H1 (cell line): ENCODE data around the gene KLHL35. TPM values are rescaled to one million over a fixed set of nuclear protein-coding genes. Genes with fewer than 3 reads are reported as not detected.
A peak's percentile ranks its signal among the peaks of the same experiment; 100 is the strongest.

Experiments
- CTCF ChIA-PET: fragments of 300-600 bp; sonication (Branson Sonifier 250); formaldehyde crosslinking; loops from one replicate; lab custom pipeline; 2021; ENCODE audit not compliant: partially characterized antibody; lab: Charles Lee
- POLR2A ChIA-PET: fragments of 300-600 bp; sonication (Branson Sonifier 250); formaldehyde crosslinking; loops from one replicate; lab custom pipeline; 2021; ENCODE audit warnings: inconsistent platforms; ENCODE audit not compliant: partially characterized antibody; lab: Charles Lee
- DNase-seq, 2 experiments: peaks; one replicate each; pipeline versions ENCODE4 v3.0.0 to v3.0.0-alpha.2; 2010 to 2022; ENCODE audit warnings: low spot score in 2 of 2, low read depth in 1 of 2, mixed read lengths in 1 of 2
- FAIRE-seq: peaks from 2 replicates; lab custom pipeline; 2011; peaks lifted over from hg19 to GRCh38; lab: Jason Lieb, UNC
- H2AFZ ChIP-seq: 2 replicates; pipeline ENCODE4 v1.8.1; 2012; ENCODE audit warnings: low read length, inconsistent platforms
- H2AK5ac ChIP-seq: 2 replicates; pipeline ENCODE4 v1.6.1; 2013; ENCODE audit warnings: low read depth, low read length
- H2BK120ac ChIP-seq: replicated peaks from 2 replicates; pipeline ENCODE3; 2013; ENCODE audit warnings: low read depth, low read length, inconsistent platforms
- H2BK12ac ChIP-seq: 2 replicates; pipeline ENCODE4 v1.6.1; 2013; ENCODE audit warnings: low read depth, low read length
- H2BK15ac ChIP-seq: 2 replicates; pipeline ENCODE4 v1.6.1; 2013; ENCODE audit warnings: low read length
- H2BK20ac ChIP-seq: 2 replicates; pipeline ENCODE4 v1.6.1; 2013; ENCODE audit warnings: low read length
- H2BK5ac ChIP-seq: 2 replicates; pipeline ENCODE4 v1.6.1; 2013; ENCODE audit warnings: low read depth, low read length
- H3K14ac ChIP-seq: 2 replicates; pipeline ENCODE4 v1.6.1; 2013; ENCODE audit warnings: inconsistent platforms; ENCODE audit not compliant: insufficient read length
- H3K18ac ChIP-seq: 2 replicates; pipeline ENCODE4 v1.6.1; 2013; ENCODE audit warnings: low read length; ENCODE audit errors: extremely low read depth
- H3K23ac ChIP-seq: 2 replicates; pipeline ENCODE4 v1.6.1; 2013; ENCODE audit warnings: inconsistent platforms; ENCODE audit not compliant: insufficient read length
- H3K23me2 ChIP-seq: 2 replicates; pipeline ENCODE4 v1.6.1; 2013; ENCODE audit warnings: low read depth, low read length
- H3K27ac ChIP-seq: 2 replicates; pipeline ENCODE4 v1.6.1; 2011; ENCODE audit warnings: low read depth, low read length, inconsistent platforms
- H3K27me3 ChIP-seq, 4 experiments: replicated peaks in 1 of 4; 1 replicate in 1 of 4; 2 replicates in 3 of 4; pipeline versions ENCODE4 v1.6.1 to v1.8.1; 2011 to 2013; ENCODE audit warnings: low read length in 3 of 4, mild to moderate bottlenecking in 3 of 4, inconsistent platforms in 2 of 4, mixed read lengths in 2 of 4, moderate library complexity in 1 of 4; ENCODE audit not compliant: control insufficient read depth in 3 of 4, insufficient read depth in 3 of 4; ENCODE audit errors: extremely low read depth in 1 of 4
- H3K36me3 ChIP-seq, 4 experiments: 2 replicates each; pipeline versions ENCODE4 v1.6.1 to v1.8.1; 2011 to 2013; ENCODE audit warnings: mild to moderate bottlenecking in 4 of 4, low read length in 3 of 4, moderate library complexity in 2 of 4, control low read depth in 1 of 4, inconsistent platforms in 1 of 4; ENCODE audit not compliant: insufficient read depth in 4 of 4, control insufficient read depth in 2 of 4
- H3K4ac ChIP-seq: replicated peaks from 2 replicates; pipeline ENCODE3; 2013; ENCODE audit warnings: low read length, low read depth, mixed read lengths, inconsistent platforms; ENCODE audit not compliant: insufficient read length
- H3K4me1 ChIP-seq, 4 experiments: replicated peaks in 1 of 4; 1 replicate in 1 of 4; 2 replicates in 3 of 4; pipeline versions ENCODE4 v1.6.1 to v1.8.1; 2011 to 2013; ENCODE audit warnings: low read length in 3 of 4, inconsistent platforms in 2 of 4, mixed read lengths in 1 of 4; ENCODE audit not compliant: insufficient read depth in 4 of 4, control insufficient read depth in 3 of 4
- H3K4me2 ChIP-seq, 2 experiments: 2 replicates each; pipeline versions ENCODE4 v1.6.1 to v1.8.1; 2011 to 2013; ENCODE audit warnings: low read depth in 2 of 2, low read length in 2 of 2, control low read depth in 1 of 2, inconsistent platforms in 1 of 2, mild to moderate bottlenecking in 1 of 2; ENCODE audit not compliant: insufficient read depth in 1 of 2
- H3K4me3 ChIP-seq, 4 experiments: fragments of 200-600, 300-600 bp in 1 of 4; sonication (generic), shearing (Covaris generic), sonication (Bioruptor Twin) in 1 of 4; 2 replicates each; pipeline versions ENCODE4 v1.5.1 to v1.8.1; 2011 to 2016; ENCODE audit warnings: low read length in 4 of 4, low read depth in 3 of 4, control low read depth in 2 of 4, inconsistent platforms in 2 of 4, mild to moderate bottlenecking in 2 of 4, mixed read lengths in 1 of 4, moderate library complexity in 1 of 4; ENCODE audit not compliant: insufficient read depth in 2 of 4; ENCODE audit errors: extremely low read depth in 1 of 4
- H3K56ac ChIP-seq: replicated peaks from 2 replicates; pipeline ENCODE3; 2013; ENCODE audit warnings: low read depth, mild to moderate bottlenecking, mixed read lengths, low read length, inconsistent platforms; ENCODE audit not compliant: insufficient read length
- H3K79me1 ChIP-seq: 2 replicates; pipeline ENCODE4 v1.6.1; 2013; ENCODE audit warnings: low read depth, low read length, control low read depth
- H3K79me2 ChIP-seq, 2 experiments: 2 replicates each; pipeline versions ENCODE4 v1.6.1 to v1.8.1; 2012 to 2013; ENCODE audit warnings: low read length in 2 of 2, mild to moderate bottlenecking in 2 of 2, inconsistent platforms in 1 of 2; ENCODE audit not compliant: insufficient read depth in 2 of 2, control insufficient read depth in 1 of 2
- H3K9ac ChIP-seq, 4 experiments: replicated peaks in 1 of 4; 1 replicate in 1 of 4; 2 replicates in 3 of 4; pipeline versions ENCODE4 v1.6.1 to v1.8.1; 2011 to 2013; ENCODE audit warnings: low read depth in 3 of 4, low read length in 3 of 4, control low read depth in 2 of 4, mild to moderate bottlenecking in 2 of 4, moderate library complexity in 2 of 4, inconsistent platforms in 1 of 4; ENCODE audit errors: extremely low read depth in 1 of 4
- H3K9me3 ChIP-seq, 2 experiments: 2 replicates each; pipeline versions ENCODE4 v1.6.1 to v1.8.1; 2012 to 2013; ENCODE audit warnings: mild to moderate bottlenecking in 2 of 2, moderate library complexity in 2 of 2, control low read depth in 1 of 2, inconsistent platforms in 1 of 2, low read depth in 1 of 2, low read length in 1 of 2, mixed read lengths in 1 of 2; ENCODE audit not compliant: insufficient read depth in 2 of 2
- H4K20me1 ChIP-seq, 2 experiments: replicated peaks in 1 of 2; 2 replicates each; pipeline versions ENCODE3 to v1.8.1; 2011 to 2013; ENCODE audit warnings: inconsistent platforms in 2 of 2, low read length in 2 of 2, mild to moderate bottlenecking in 1 of 2; ENCODE audit not compliant: insufficient read depth in 2 of 2, control insufficient read depth in 1 of 2
- H4K5ac ChIP-seq: 2 replicates; pipeline ENCODE4 v1.6.1; 2013; ENCODE audit warnings: low read length, low read depth, mixed read lengths, inconsistent platforms; ENCODE audit not compliant: insufficient read length
- H4K8ac ChIP-seq: 2 replicates; pipeline ENCODE4 v1.8.0; 2013; ENCODE audit warnings: mild to moderate bottlenecking, moderate library complexity, low read length, inconsistent platforms; ENCODE audit not compliant: insufficient read depth; ENCODE audit errors: extremely low read depth
- H4K91ac ChIP-seq: replicated peaks from 2 replicates; pipeline ENCODE3; 2013; ENCODE audit warnings: low read length, mixed read lengths, inconsistent platforms; ENCODE audit not compliant: insufficient read length
- ASH2L ChIP-seq: fragments of 200-600, 300-600 bp; sonication (generic); IDR thresholded peaks from one replicate; pipeline ENCODE4 v1.7.1; 2017; ENCODE audit warnings: low read length
- CREB1 ChIP-seq: IDR thresholded peaks from 2 replicates; pipeline ENCODE4 v1.6.1; 2012; ENCODE audit warnings: inconsistent platforms
- GABPA ChIP-seq: IDR thresholded peaks from 2 replicates; pipeline ENCODE4 v1.6.1; 2011; ENCODE audit warnings: mild to moderate bottlenecking, low read length, moderate library complexity, borderline replicate concordance; ENCODE audit not compliant: insufficient read depth
- WGBS, 2 experiments: shearing (Covaris generic) in 1 of 2; methylation state at CpG; one replicate each; pipeline versions ENCODE4 v1.1.6 to v1.1.7; 2013 to 2015; ENCODE audit warnings: low lambda C conversion rate in 2 of 2, mixed read lengths in 2 of 2, inconsistent platforms in 1 of 2, low coverage in 1 of 2, missing lambda C conversion rate in 1 of 2; ENCODE audit not compliant: insufficient replicate concordance in 2 of 2, insufficient coverage in 1 of 2, insufficient read length in 1 of 2; ENCODE audit errors: extremely low coverage in 1 of 2, missing lambda C conversion rate in 1 of 2; 5-methylcytosine and 5-hydroxymethylcytosine counted together
- polyA plus RNA-seq, 7 experiments: library from polyadenylated mRNA; depleted of rRNA in 3 of 7; stranded (reverse) in 5 of 7; unstranded in 2 of 7; fragments of >200 nt in 5 of 7; fragments of 200-250 nt in 2 of 7; gene quantifications; 1 replicate in 5 of 7; 2 replicates in 1 of 7; 4 replicates in 1 of 7; pipeline versions ENCODE4 v1.2.1 to v1.2.3, GENCODE V29; 2011 to 2013; ENCODE audit warnings: missing spikeins in 2 of 7, mixed read lengths in 2 of 7
- total RNA-seq: library from RNA; stranded (reverse); fragmentation: NEBNext Ultra II Directional; extraction: Animal tissue kit (Norgen Biotek cat#: 25700); gene quantifications from 2 replicates; pipeline ENCODE4 v1.2.1, GENCODE V29; 2021

KLHL35 gene
- total and polyA plus RNA-seq, 2 of the 8 experiments (the other 6 are each of a cell fraction or from before 2014, with no cell fraction given) = 0.35 to 0.41 TPM

DNA sequence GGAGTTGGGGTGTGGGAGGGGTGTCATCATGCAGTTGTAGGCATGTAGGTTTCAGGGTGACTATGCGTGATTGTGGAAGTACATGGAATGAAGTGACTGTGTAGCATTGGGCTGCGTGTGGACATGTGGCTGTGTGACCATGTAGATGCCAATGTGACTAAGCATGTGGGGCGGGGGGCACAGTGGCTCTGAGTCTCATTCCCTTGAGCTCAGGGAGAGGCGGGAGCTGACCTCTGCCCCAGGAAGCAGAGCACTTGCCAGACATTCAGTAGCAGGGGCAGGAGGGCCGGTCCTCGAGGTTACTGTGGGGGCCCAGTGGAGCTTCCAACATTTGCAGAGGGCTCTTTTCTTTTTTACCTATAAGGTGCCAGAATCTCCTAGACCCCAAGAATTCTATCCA lies 440 bp upstream of the KLHL35 start:
- H3K9ac ChIP-seq = no peak overlapping the region
- peak overlapping the region; percentile 42 for H3K56ac ChIP-seq
- WGBS, 2 experiments = 79% methylated on average over 6 of the region's 6 CpGs; no CpG with 5 or more reads in 1 of the 2 experiments
- H4K8ac ChIP-seq = no peak overlapping the region; the same call in 1 of the 2 replicates
- H4K20me1 ChIP-seq = peaks cover 4 to 5% of the 10 kb centered on the region in 2 experiments
- H3K4me1 ChIP-seq = peaks cover 0 to 20% (median 12%) of the 10 kb centered on the region in 4 experiments; a peak in 6 of 7 replicates
- peaks cover 8% of the 10 kb centered on the region; the same call in 1 of the 2 replicates for H3K23me2 ChIP-seq
- H3K23ac ChIP-seq = no peak overlapping the region
- peak overlapping the region; percentile 92 for H4K91ac ChIP-seq
- H3K18ac ChIP-seq = peak overlapping the region; percentile 60; the same call in 1 of the 2 replicates
- POLR2A ChIA-PET = interaction anchor here (0.8 to 27.9 kb wide), 6 partner anchors 20 to 143 kb away, joined by 3 to 570 read pairs (median 3); partner anchors contain the start of genes RPS3 and SERPINH1
- H3K4me3 ChIP-seq = peak overlapping the region in 2 of 4 experiments; percentile 23 to 54; a peak in 2 of 8 replicates
- H3K27me3 ChIP-seq = peaks cover 40 to 56% (median 51%) of the 10 kb centered on the region in 4 experiments
- DNase-seq = no peak
- FAIRE-seq = no peak
- CTCF ChIA-PET = interaction anchor here (0.5 to 13.1 kb wide), 14 partner anchors 8 to 449 kb away, joined by 3 to 133 read pairs (median 5); partner anchors contain the start of gene GDPD5
- H2BK15ac ChIP-seq = peak overlapping the region; percentile 34; the same call in 1 of the 2 replicates
- H4K5ac ChIP-seq = no peak overlapping the region
- H3K36me3 ChIP-seq = peaks cover 0 to 17% (median 0%) of the 10 kb centered on the region in 4 experiments; a peak in 3 of 8 replicates
- H3K14ac ChIP-seq = no peak overlapping the region
- H2BK5ac ChIP-seq = no peak overlapping the region
- H2BK120ac ChIP-seq = no peak overlapping the region
- H3K4ac ChIP-seq = peak overlapping the region; percentile 57
- no peaks in the 10 kb centered on the region for H3K79me1 ChIP-seq
- H3K27ac ChIP-seq = no peak overlapping the region
- 0 out of 2 replicates have a peak overlapping the region, but pooled peaks have one; percentile 16 for H2BK20ac ChIP-seq
- peak overlapping the region; percentile 12; the same call in 1 of the 2 replicates for H2AFZ ChIP-seq
- TF ChIP-seq ASH2L = no peak
- TF ChIP-seq CREB1 = no peak
- TF ChIP-seq GABPA = no peak
- TF ChIP-seq, all 59 proteins: peak for 0
- Histone ChIP-seq H3K4me2 (peak overlapping the region; percentile 75 to 83; a peak in 3 of 4 replicates), H3K79me2 (no peaks in the 10 kb centered on the region), H3K9me3 (peaks cover 9 to 17% of the 10 kb centered on the region in 2 experiments; a peak in 3 of 4 replicates), H2AK5ac (0 out of 2 replicates have a peak overlapping the region, but pooled peaks have one; percentile 93), H2BK12ac (peak overlapping the region; percentile 62; the same call in 1 of the 2 replicates)
